GM19238 (cell line): ENCODE measurements around the gene KIF5C.

Experiments used
- DNase-seq: peaks from one replicate; pipeline ENCODE4 v3.0.0; 2011; ENCODE audit warnings: low spot score; ENCODE audit not compliant: insufficient read length

KIF5C gene

GRCh38 chr2:148887350-148888002 is 12.4 kb downstream of the KIF5C start:
- no peak for DNase-seq

GRCh38 chr2:148888003-148888501 is 13.0 kb downstream of the KIF5C start:
- no peak for DNase-seq

GRCh38 chr2:148888986-148889385 is 14.0 kb downstream of the KIF5C start:
- DNase-seq = no peak

- no peak for DNase-seq
Measured at GRCh38 chr2:148893906-148894305, 18.9 kb downstream of the KIF5C start.

- no peak for DNase-seq
Measured at GRCh38 chr2:148896136-148896535, 21.1 kb downstream of the KIF5C start.

- no peak for DNase-seq
Measured at GRCh38 chr2:148899638-148900318, 24.8 kb downstream of the KIF5C start.

GRCh38 chr2:148900350-148900837 is 25.4 kb downstream of the KIF5C start:
- DNase-seq = no peak

GRCh38 chr2:148901142-148901541 is 26.1 kb downstream of the KIF5C start:
- no peak for DNase-seq

- DNase-seq = no peak
Measured at GRCh38 chr2:148902798-148903197, 27.8 kb downstream of the KIF5C start.

- no peak for DNase-seq
Measured at GRCh38 chr2:148903294-148903693, 28.3 kb downstream of the KIF5C start.

GRCh38 chr2:148903979-148904378 is 29.0 kb downstream of the KIF5C start:
- no peak for DNase-seq

GRCh38 chr2:148906124-148906523 is 31.1 kb downstream of the KIF5C start:
- DNase-seq = no peak

GRCh38 chr2:148907085-148907785 is 32.2 kb downstream of the KIF5C start:
- no peak for DNase-seq

- no peak for DNase-seq
Measured at GRCh38 chr2:148909114-148909513, 34.1 kb downstream of the KIF5C start.

- DNase-seq = no peak
Measured at GRCh38 chr2:148913061-148913460, 38.0 kb downstream of the KIF5C start.

- no peak for DNase-seq
Measured at GRCh38 chr2:148913492-148913891, 38.5 kb downstream of the KIF5C start.

GRCh38 chr2:148914463-148914862 is 39.4 kb downstream of the KIF5C start:
- DNase-seq = no peak

- no peak for DNase-seq
Measured at GRCh38 chr2:148917431-148917830, 42.4 kb downstream of the KIF5C start.

- no peak for DNase-seq
Measured at GRCh38 chr2:148918554-148918953, 43.5 kb downstream of the KIF5C start.

GRCh38 chr2:148920559-148920958 is 45.5 kb downstream of the KIF5C start:
- DNase-seq = no peak

- DNase-seq = no peak
Measured at GRCh38 chr2:148922062-148922461, 47.0 kb downstream of the KIF5C start.

GRCh38 chr2:148922776-148923475 is 47.9 kb downstream of the KIF5C start:
- no peak for DNase-seq
